GM21390 (cell line): ENCODE results near the gene KIRREL2.
"Not testable (repeated sequence)": the region's sequence is repeated elsewhere in the genome, so short reads cannot be mapped to it uniquely, and the experiment has no call there.

ENCODE experiments used
- ATAC-seq: cut with Tn5 transposase; IDR thresholded peaks from one replicate; pipeline ENCODE4 v1.9.1; 2021; ENCODE audit not compliant: unreplicated experiment

KIRREL2 gene

GRCh38 chr19:35856546-35857149, at the start of gene KIRREL2:
TSS of gene KIRREL2 (plus strand) at chr19:35856911. CDS start at chr19:35857120, 209 bp downstream.
- no peak for ATAC-seq

DNA sequence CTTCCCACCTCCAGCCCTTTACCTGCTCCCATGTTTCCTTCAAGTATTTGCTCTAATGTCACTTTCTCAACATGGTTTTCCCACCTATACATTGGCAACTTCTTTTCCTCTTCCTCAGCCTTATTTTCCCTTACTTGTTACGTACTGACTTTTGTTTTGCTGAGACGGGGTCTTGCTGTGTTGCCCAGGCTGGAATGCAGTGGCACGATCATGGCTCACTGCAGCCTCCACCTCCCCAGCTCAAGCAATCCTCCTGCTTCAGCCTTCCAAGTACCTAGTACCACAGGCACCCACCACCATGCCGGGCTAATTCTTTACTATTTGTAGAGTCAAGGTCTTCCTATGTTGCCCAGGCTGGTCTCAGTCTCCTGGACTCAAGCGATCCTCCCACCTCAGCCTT, 49.1 kb upstream of the KIRREL2 start:
- no peak for ATAC-seq

GRCh38 chr19:35811317-35812219, 45.1 kb upstream of the KIRREL2 start:
- ATAC-seq, result no peak

- no peak for ATAC-seq
Measured at GRCh38 chr19:35812220-35813042, 44.3 kb upstream of the KIRREL2 start, which contains the start of gene PRODH2. TSS of gene PRODH2 (minus strand) at chr19:35812845. CDS start at chr19:35812805, 40 bp downstream.

DNA sequence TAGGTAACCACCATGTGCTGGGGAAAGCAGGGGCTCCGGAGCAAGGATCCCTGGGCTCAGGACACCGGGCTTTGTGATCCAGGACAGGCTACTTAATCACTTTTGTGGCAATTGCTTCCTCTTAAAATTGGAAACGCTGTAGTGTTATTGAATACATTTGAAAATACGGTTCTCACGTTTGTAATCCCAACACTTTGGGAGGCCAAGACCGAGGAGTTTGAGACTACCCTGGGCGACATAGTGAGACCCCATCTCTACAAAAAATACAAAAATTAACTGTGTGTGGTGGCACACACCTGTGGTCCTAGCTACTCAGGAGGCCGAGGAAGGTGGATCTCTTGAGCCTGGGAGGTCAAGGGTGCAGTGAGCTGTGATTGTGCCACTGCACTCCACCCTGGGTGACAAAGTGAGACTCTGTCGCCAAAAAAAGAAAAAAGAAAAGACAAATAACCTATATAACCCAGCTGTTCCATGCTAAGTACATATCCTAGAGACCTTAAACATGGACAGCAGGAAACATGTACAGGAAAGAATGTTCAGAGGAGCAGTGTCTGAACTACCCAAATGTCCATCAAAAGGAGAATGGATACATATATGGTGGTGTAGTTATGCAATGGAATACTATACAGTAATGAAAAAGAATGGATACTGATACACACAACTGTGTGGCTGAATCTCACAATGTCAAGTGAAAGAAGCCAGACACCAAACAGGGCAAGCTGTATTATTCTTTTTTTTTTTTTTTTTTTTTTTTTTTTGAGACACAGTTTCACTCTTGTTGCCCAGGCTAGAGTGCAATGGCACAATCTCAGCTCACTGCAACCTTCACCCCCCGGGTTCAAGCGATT, 43.4 kb upstream of the KIRREL2 start:
- ATAC-seq, result no peak

DNA sequence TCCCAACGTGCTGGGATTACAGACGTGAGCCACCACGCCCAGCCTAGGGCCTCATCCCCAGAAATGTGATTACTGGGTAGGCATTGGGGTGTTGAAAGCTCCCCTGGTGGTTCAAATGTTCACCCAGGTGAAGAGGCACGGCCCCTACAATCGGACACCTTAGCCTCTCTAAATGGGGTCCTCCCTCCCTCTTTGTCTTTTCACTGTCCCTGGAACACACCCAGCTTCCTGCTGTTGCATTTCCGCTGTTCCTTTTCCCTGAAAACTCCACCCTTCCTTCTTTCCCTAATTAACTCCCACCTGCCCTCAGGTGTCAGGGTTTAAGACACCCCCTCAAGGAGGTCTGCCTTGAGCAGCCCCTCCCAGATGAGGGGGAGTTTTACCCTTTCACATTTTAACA, 40.4 kb upstream of the KIRREL2 start:
- ATAC-seq, result no peak

DNA sequence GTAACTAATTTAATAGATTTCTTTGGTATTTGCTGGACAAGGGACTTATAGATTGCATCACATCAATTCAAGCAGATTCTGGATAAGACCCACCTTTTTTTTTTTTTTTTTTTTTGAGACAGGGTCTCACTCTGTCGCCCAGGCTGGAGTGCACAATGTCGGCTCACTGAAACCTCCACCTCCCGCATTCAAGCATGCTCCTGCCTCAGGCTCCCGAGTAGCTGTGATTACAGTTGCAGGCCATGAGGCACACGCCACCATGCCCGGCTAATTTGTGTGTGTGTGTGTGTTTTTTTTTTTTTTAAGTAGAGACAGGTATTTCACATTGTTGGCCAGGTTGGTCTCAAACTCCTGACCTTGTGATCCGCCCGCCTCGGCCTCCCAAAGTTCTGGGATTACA, 39.9 kb upstream of the KIRREL2 start:
- no peak for ATAC-seq

- ATAC-seq, result no peak
Measured at GRCh38 chr19:35818445-35818844, 38.3 kb upstream of the KIRREL2 start.

DNA sequence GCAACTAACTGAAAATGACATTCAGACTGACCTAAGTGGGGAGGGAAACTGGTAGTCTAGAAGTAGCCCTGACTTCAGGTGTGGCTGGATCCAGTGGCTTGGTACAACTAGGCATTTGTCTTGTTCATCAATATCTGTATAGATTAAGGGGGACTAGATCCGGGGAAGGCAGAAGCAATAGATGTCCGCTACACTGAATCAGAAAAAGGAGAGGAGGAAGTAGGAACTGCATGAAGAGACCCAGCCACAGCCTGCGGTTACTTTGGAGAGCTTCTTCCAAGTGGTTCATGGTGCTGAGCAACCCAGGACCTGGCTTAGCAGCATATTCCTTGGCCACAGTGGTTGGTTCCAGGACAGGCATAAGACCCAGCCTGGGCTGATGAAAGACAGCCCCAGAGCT, 34.1 kb upstream of the KIRREL2 start:
- no peak for ATAC-seq

DNA sequence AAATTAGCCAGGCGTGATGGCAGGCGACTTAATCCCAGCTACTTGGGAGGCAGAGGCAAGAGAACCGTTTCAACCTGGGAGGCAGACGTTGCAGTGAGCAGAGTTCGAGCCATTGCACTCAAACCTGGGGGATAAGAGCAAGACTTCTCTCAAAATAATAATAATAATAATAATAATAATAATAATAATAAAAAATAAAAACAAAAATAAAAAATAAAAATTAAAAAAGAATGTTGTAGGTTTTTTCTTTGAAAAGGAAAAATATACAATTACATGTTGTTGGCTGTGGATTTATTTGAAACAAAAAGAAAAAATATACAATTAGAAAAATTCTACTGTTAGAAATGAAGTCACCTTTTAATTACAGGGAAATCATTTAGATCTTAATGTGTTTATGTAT, 32.6 kb upstream of the KIRREL2 start:
- no peak for ATAC-seq

- ATAC-seq, result no peak
Measured at GRCh38 chr19:35828692-35829301, 27.9 kb upstream of the KIRREL2 start.

DNA sequence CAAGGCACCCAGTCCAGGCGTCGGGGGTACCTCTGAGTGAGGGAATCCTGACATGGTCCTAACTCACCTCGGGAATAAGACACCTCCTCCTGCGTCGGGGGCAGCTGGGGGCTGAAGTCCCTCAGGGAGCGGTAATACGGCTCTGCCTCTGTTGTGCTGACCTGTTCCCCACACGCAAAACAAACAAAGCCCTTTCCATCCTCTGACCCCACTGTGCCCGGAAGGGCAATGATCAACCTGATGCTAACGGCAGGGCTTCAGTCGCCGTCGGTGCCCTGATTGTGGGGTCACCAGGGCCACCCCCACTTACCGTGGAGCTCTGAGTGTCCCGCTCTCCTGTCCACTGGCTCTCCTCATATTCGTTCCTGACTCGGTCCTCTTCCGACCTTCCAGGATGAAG, 25.7 kb upstream of the KIRREL2 start:
- no peak for ATAC-seq

GRCh38 chr19:35832054-35832453, 24.7 kb upstream of the KIRREL2 start:
- ATAC-seq, result no peak

DNA sequence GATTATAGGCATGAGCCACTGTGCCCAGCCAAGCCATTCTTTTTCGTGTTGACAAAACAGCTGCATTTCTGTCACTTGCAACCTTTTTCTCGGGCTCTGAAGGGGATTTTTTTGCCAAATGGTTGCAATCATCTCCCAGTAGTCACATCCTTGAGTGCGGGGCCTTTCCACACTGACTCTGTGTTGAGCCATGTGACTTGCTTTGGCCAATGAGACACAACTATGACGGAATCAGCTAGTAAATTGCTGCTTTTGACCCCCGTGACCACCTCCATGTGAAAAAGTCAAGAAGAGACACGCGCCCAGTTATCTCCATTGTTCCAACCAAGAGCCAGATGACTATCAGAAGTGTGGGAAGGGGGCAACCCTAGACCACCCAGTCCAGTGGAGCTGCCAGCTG, 22.7 kb upstream of the KIRREL2 start:
- no peak for ATAC-seq

- not testable (repeated sequence) for ATAC-seq
Measured at GRCh38 chr19:35836096-35836495, 20.6 kb upstream of the KIRREL2 start.

DNA sequence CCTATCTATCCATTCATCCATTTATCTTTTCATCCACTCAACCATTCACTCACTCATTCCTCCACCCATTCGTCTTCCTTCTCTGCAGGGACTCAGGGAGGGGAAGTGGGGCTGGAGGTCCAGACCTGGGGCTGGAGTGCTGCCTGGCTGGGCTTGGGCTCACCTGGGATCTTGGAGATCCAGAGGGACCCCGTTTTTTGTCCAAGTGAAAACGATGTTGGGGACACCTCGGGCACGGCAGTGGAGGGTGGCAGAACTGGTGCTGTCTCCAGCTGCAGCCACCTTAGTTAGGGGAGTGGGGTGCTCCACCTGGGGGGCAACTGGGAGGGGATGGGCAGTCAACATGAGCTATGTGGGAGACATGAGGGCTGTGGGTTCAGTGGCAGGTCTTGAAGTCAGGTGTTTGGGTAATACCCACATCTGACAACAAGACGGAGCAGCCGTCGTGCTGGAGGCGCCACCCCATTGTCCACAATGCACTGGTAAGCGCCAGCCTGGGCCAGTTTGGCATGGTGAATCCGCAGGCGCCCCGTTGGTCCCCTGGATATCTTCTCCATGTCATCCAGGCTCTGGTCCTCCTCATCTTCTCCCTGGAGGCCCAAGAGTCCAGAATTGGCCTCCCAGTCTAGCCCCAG, 14.6 kb upstream of the KIRREL2 start:
- ATAC-seq, result no peak

DNA sequence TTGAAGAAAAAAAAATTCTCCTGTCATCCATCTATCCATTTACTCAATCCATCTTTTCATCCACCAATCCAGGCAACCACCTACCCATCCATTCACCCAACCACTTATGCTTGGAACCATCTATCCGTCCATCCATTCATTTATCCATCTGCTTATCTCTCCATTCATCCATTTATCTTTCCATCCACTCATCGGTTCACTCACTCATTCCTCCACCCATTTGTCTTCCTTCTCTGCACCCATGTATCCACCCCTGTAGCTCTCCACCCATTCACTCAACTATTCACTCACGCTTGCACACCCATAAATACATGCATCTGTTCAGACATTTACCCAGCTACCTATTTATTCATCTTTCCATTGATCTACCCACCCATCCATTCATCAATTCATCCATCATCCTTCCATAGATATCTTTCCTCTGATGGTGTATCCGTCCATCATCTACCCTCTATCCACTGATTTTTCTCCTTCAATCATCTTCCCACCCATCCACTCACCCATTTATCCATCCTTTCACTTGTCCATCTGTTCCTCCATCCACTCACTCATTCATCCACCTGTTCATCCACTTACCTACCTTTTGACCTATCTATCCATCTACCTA, 13.9 kb upstream of the KIRREL2 start:
- no peak for ATAC-seq

GRCh38 chr19:35843676-35844481, 12.8 kb upstream of the KIRREL2 start:
- ATAC-seq, result no peak
